ENCODE data around the gene ADM2.
"Not testable (repeated sequence)": the region's sequence is repeated elsewhere in the genome, so short reads cannot be mapped to it uniquely, and the experiment has no call there.

ADM2 gene

GRCh38 chr22:50481440-50482106 is at the start of gene ADM2:
ADM2 (plus strand) TSS chr22:50481543; CDS start chr22:50481848, 305 bp downstream.
- DNase-seq (ENCODE audit: low read depth in 2 of 2): peak; percentile 43 to 49

- no peak for DNase-seq (ENCODE audit: low read depth in 2 of 2)
Measured at GRCh38 chr22:50432131-50432876, 49.0 kb upstream of the ADM2 start.

- DNase-seq (ENCODE audit: low read depth in 2 of 2): not testable (repeated sequence)
Measured at GRCh38 chr22:50432877-50433510, 48.3 kb upstream of the ADM2 start.

- no peak for DNase-seq (ENCODE audit: low read depth in 2 of 2)
Measured at GRCh38 chr22:50434849-50435248, 46.5 kb upstream of the ADM2 start.

- DNase-seq (ENCODE audit: low read depth in 2 of 2): no peak
Measured at GRCh38 chr22:50435291-50436014, 45.9 kb upstream of the ADM2 start.

- DNase-seq (ENCODE audit: low read depth in 2 of 2): no peak
Measured at GRCh38 chr22:50436015-50436830, 45.1 kb upstream of the ADM2 start.

GRCh38 chr22:50436841-50437341 is 44.5 kb upstream of the ADM2 start:
- DNase-seq (ENCODE audit: low read depth in 2 of 2): no peak

GRCh38 chr22:50437511-50438304 is 43.6 kb upstream of the ADM2 start:
- DNase-seq (ENCODE audit: low read depth in 2 of 2): no peak

GRCh38 chr22:50438305-50439275 is 42.8 kb upstream of the ADM2 start:
- no peak for DNase-seq (ENCODE audit: low read depth in 2 of 2)

GRCh38 chr22:50439314-50439870 is 42.0 kb upstream of the ADM2 start:
- no peak for DNase-seq (ENCODE audit: low read depth in 2 of 2)

- DNase-seq (ENCODE audit: low read depth in 2 of 2): no peak
Measured at GRCh38 chr22:50439871-50440331, 41.4 kb upstream of the ADM2 start.

GRCh38 chr22:50440544-50441249 is 40.6 kb upstream of the ADM2 start:
- DNase-seq (ENCODE audit: low read depth in 2 of 2): no peak

GRCh38 chr22:50441428-50441993 is 39.8 kb upstream of the ADM2 start:
- no peak for DNase-seq (ENCODE audit: low read depth in 2 of 2)

GRCh38 chr22:50443197-50443596 is 38.1 kb upstream of the ADM2 start:
- DNase-seq (ENCODE audit: low read depth in 2 of 2): no peak

GRCh38 chr22:50443801-50444625 is 37.3 kb upstream of the ADM2 start:
- DNase-seq (ENCODE audit: low read depth in 2 of 2): no peak

GRCh38 chr22:50444663-50445062 is 36.7 kb upstream of the ADM2 start:
- no peak for DNase-seq (ENCODE audit: low read depth in 2 of 2)

Measured in stimulated activated CD8-positive, alpha-beta memory T cell treated with anti-CD3 and anti-CD28 coated beads, Interleukin-2, amount 100 ng/mL, for 48 hours (primary cell).